Tibial nerve (tissue), 4 donors: ENCODE results near the gene PAQR4. TPM values are rescaled to one million over a fixed set of nuclear protein-coding genes. Genes with fewer than 3 reads are reported as not detected.

Source experiments
- DNase-seq, 2 donors: peaks; one replicate each; pipeline ENCODE4 v3.0.0-alpha.2; 2019; ENCODE audit warnings: low spot score in 2 of 2
- H3K27ac ChIP-seq, 4 donors: fragments of 200-600 bp; sonication (generic) in 3 of 4; one replicate each; pipeline ENCODE4 v1.5.1; 2017 to 2019; ENCODE audit warnings: mild to moderate bottlenecking in 1 of 4
- H3K27me3 ChIP-seq, 2 donors: fragments of 200-600 bp; sonication (generic) in 1 of 2; one replicate each; pipeline versions ENCODE4 v1.5.1 to v1.6.0; 2017 to 2019
- H3K36me3 ChIP-seq, 3 donors: fragments of 200-600 bp; sonication (generic); one replicate each; pipeline ENCODE4 v1.5.1; 2018 to 2019
- H3K4me1 ChIP-seq, 4 donors: fragments of 200-600 bp; sonication (generic) in 3 of 4; one replicate each; pipeline ENCODE4 v1.5.1; 2017 to 2019
- H3K4me3 ChIP-seq, 4 donors: fragments of 200-600 bp; sonication (generic) in 3 of 4; one replicate each; pipeline ENCODE4 v1.5.1; 2017 to 2019; ENCODE audit warnings: mild to moderate bottlenecking in 1 of 4, moderate library complexity in 1 of 4
- H3K9me3 ChIP-seq, 4 donors: fragments of 200-600 bp; sonication (generic) in 3 of 4; one replicate each; pipeline ENCODE4 v1.5.1; 2017 to 2019
- CTCF ChIP-seq, 5 experiments: fragments of 200-600 bp in 3 of 5; fragments of 450-650 bp in 2 of 5; sonication (generic) in 3 of 5; IDR thresholded peaks; one replicate each; pipeline ENCODE4 v1.5.1; 2016 to 2019; ENCODE audit warnings: antibody characterized with exemption in 5 of 5, mild to moderate bottlenecking in 3 of 5, moderate library complexity in 2 of 5
- EP300 ChIP-seq, 2 donors: sonication (generic); formaldehyde crosslinking; IDR thresholded peaks; one replicate each; pipeline ENCODE4 v1.6.1; 2017; ENCODE audit warnings: antibody characterized with exemption in 2 of 2, mild to moderate bottlenecking in 1 of 2
- POLR2A ChIP-seq, 2 donors: fragments of 450-650 bp; IDR thresholded peaks; one replicate each; pipeline ENCODE4 v1.6.1; 2017; ENCODE audit warnings: antibody characterized with exemption in 2 of 2, mild to moderate bottlenecking in 2 of 2, moderate library complexity in 2 of 2
- WGBS, 2 donors: methylation state at CpG; one replicate each; pipeline ENCODE4 v1.1.5; 2018; 5-methylcytosine and 5-hydroxymethylcytosine counted together
- total RNA-seq, 4 donors: library from RNA; depleted of rRNA; stranded (reverse); fragments of >200 nt; gene quantifications; one replicate each; pipeline ENCODE4 v1.1.0, GENCODE V29; 2016

PAQR4 gene
- total RNA-seq, 4 donors from 2014 or later, result 5.1 to 15.0 (median 7.9) TPM

DNA sequence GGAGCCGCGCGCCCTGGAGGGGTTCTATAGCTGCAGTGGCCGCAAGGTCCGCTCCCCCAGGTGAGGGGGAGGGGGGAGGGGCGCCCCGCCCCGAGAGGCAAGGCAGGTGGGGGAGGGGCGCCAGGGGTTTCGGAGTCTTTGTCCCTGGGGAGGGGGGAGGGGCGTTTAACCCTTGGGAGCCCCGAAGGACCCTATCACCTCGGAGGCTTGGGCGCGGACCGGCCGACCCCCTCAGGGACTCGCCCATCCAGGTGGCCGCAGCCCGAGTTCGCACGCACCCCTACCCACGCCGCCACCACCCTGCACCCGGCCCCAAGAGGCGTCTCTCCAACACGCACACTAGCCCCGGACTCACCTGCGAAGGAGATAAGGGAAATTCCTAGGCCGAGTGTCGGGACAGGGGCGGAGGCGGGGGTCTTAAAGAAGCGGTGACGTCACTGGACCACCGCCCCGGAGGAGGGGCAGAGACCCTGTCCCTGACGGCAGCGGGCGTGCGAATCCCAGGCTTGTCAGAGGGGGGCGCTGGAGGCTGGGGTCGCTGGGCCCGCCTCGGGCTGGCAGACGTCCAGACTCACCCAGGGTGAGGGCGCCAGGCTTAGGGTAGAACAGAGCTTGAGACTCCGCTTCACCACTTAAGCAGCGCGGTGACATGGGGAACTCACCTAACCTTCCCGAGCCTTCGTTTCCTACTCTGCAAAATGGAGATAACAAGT is 48.8 kb downstream of the PAQR4 start, which contains the start of gene CLDN6:
TSS of gene CLDN6 (minus strand) at position 390 of the 713 bp plus-strand sequence. CDS start 2,162 bp downstream, outside the sequence.
- H3K27me3 ChIP-seq, result peaks cover 0 to 38% of the 10 kb centered on the region in 2 donors
- TF ChIP-seq EP300 (IDR thresholded peaks at IDR 0.05) (no peak), POLR2A (IDR thresholded peaks at IDR 0.05) (no peak), CTCF (IDR thresholded peaks at IDR 0.05) (no peak)
- no peaks in the 10 kb centered on the region for H3K9me3 ChIP-seq
- no peak within 1 kb of the TSS for H3K4me3 ChIP-seq
- WGBS, 2 donors, result 5 to 11% methylated on average over 12 to 52 of the region's 52 CpGs
- DNase-seq, result no peak
- H3K36me3 ChIP-seq, result no peaks in the 10 kb centered on the region
- H3K27ac ChIP-seq, result no peak within 1 kb of the TSS
- peaks cover 0 to 46% (median 24%) of the 10 kb centered on the region in 4 donors for H3K4me1 ChIP-seq

GRCh38 chr16:3019594-3020246 is 50.6 kb downstream of the PAQR4 start:
- TF ChIP-seq EP300 (IDR thresholded peaks at IDR 0.05), result no peak
- no peak for TF ChIP-seq POLR2A (IDR thresholded peaks at IDR 0.05)
- TF ChIP-seq CTCF (IDR thresholded peaks at IDR 0.05), result no peak
- H3K4me3 ChIP-seq, result peak overlapping the region; percentile 42 to 65 (median 63)
- H3K36me3 ChIP-seq, result no peaks in the 10 kb centered on the region
- WGBS, 2 donors, result 41 to 45% methylated on average over 29 to 35 of the region's 40 CpGs
- peaks cover 0 to 23% of the 10 kb centered on the region in 2 donors for H3K27me3 ChIP-seq
- peaks cover 0 to 59% (median 31%) of the 10 kb centered on the region in 4 donors for H3K4me1 ChIP-seq
- peak overlapping the region in 1 of 4 donors; percentile 97 for H3K27ac ChIP-seq
- no peak for DNase-seq
- no peaks in the 10 kb centered on the region for H3K9me3 ChIP-seq

- H3K27ac ChIP-seq, result peak within 1 kb of the TSS; percentile 78 to 99 (median 95)
- peak; percentile 42 to 47 for DNase-seq
- peak within 1 kb of the TSS; percentile 42 to 65 (median 63) for H3K4me3 ChIP-seq
- H3K36me3 ChIP-seq, result no peaks in the 10 kb centered on the region
- TF ChIP-seq POLR2A (IDR thresholded peaks at IDR 0.05), result peak; percentile 75 to 82
- TF ChIP-seq EP300 (IDR thresholded peaks at IDR 0.05), result no peak
- peak in 2 of 5 experiments; percentile 44 to 45 for TF ChIP-seq CTCF (IDR thresholded peaks at IDR 0.05)
- H3K27me3 ChIP-seq, result peaks cover 0 to 23% of the 10 kb centered on the region in 2 donors
- H3K9me3 ChIP-seq, result no peaks in the 10 kb centered on the region
- 1 to 3% methylated on average over 6 to 19 of the region's 49 CpGs for WGBS, 2 donors
- H3K4me1 ChIP-seq, result peaks cover 0 to 64% (median 31%) of the 10 kb centered on the region in 4 donors
These were observed 51.1 kb downstream of the PAQR4 start, which contains the start of gene TNFRSF12A for GRCh38 chr16:3020247-3020603. TNFRSF12A (plus strand) TSS chr16:3020368; CDS start chr16:3020398, 30 bp downstream.

DNA sequence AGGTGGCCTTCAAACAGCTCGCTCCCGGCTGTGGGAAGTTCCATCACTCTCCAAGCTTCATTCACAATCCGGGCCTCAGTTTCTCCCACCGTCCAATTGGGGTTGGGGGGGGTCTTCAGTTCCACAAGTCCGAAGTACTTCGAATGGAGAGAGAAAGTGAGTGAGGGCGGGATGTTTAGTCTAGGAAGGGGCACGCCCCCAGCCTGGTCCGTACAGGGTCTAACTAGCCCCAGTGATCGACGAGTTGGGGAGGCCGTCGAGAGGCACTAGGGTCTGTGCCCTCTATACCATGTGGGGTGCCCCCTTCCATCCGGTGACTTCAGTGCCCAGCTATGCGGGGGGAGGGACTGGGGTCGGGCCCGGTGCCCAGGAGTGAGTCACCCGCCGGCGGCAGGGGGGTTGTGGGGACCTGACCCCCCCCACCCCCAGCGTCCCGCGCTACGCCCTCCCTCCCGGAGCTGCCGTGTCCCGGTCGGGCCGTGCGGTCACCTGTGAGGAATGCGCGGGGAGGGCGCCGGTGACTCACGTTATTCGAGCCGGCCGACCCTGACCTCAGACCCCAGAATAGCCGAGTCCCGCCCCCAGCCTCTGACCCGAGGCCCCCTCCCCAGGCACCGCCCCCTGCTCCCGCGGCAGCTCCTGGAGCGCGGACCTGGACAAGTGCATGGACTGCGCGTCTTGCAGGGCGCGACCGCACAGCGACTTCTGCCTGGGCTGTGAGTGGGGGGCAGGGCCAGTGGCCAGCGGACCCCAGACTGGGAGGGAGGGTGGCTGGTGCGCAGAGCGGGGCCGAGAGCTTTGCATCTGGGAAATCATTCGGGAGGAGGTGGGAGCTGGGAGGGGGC is 51.7 kb downstream of the PAQR4 start:
- peak overlapping the region; percentile 42 to 65 (median 63) for H3K4me3 ChIP-seq
- WGBS, 2 donors, result 0 to 1% methylated on average over 25 to 30 of the region's 57 CpGs
- H3K4me1 ChIP-seq, result peaks cover 0 to 67% (median 31%) of the 10 kb centered on the region in 4 donors
- peak overlapping the region; percentile 78 to 99 (median 95) for H3K27ac ChIP-seq
- H3K27me3 ChIP-seq, result peaks cover 0 to 23% of the 10 kb centered on the region in 2 donors
- peak; percentile 27 to 33 for DNase-seq
- peaks cover 0 to 6% (median 0%) of the 10 kb centered on the region in 3 donors for H3K36me3 ChIP-seq
- TF ChIP-seq POLR2A (IDR thresholded peaks at IDR 0.05) (no peak), EP300 (IDR thresholded peaks at IDR 0.05) (peak; percentile 15 to 69)
- no peaks in the 10 kb centered on the region for H3K9me3 ChIP-seq
